ENCODE measurements around the gene ZNF48.

Gene ZNF48

GRCh38 chr16:30354423-30355143 lies 40.6 kb upstream of the ZNF48 start:
- Histone ChIP-seq H3K36me3 (replicated peaks) (peaks cover 70% of the 10 kb centered on the region), H3K4me3 (ENCODE audit: low read depth, low read length) (peak overlapping the region; percentile 98), H3K27me3 (replicated peaks) (no peaks in the 10 kb centered on the region), H3K27ac (peak overlapping the region; percentile 96)
- no peak for TF ChIP-seq CTCF (IDR thresholded peaks at IDR 0.05; ENCODE audit: low read depth, low read length, missing control alignments)
- in situ Hi-C loops (cut with HindIII; ENCODE audit: low pct_ligation_motif_present, low sequenced_read_pairs), result no loop called here
- no peak for DNase-seq

GRCh38 chr16:30355144-30355953 lies 39.9 kb upstream of the ZNF48 start, which contains the start of gene CD2BP2:
Gene CD2BP2, minus strand, starts transcription at chr16:30355308. Its CDS starts 627 bp downstream, at chr16:30354681.
- no peak for TF ChIP-seq CTCF (IDR thresholded peaks at IDR 0.05; ENCODE audit: low read depth, low read length, missing control alignments)
- peak; percentile 96 for DNase-seq
- Histone ChIP-seq H3K4me3 (ENCODE audit: low read depth, low read length) (peak within 1 kb of the TSS; percentile 98), H3K27ac (peak within 1 kb of the TSS; percentile 96), H3K36me3 (replicated peaks) (peaks cover 66% of the 10 kb centered on the region), H3K27me3 (replicated peaks) (no peaks in the 10 kb centered on the region)
- in situ Hi-C loops (cut with HindIII; ENCODE audit: low pct_ligation_motif_present, low sequenced_read_pairs), result no loop called here

GRCh38 chr16:30355954-30356308 lies 39.3 kb upstream of the ZNF48 start:
- H3K36me3 ChIP-seq (replicated peaks), result peaks cover 61% of the 10 kb centered on the region
- no peak for DNase-seq
- peak overlapping the region; percentile 98 for H3K4me3 ChIP-seq (ENCODE audit: low read depth, low read length)
- peak overlapping the region; percentile 96 for H3K27ac ChIP-seq
- H3K27me3 ChIP-seq (replicated peaks), result no peaks in the 10 kb centered on the region
- no peak for TF ChIP-seq CTCF (IDR thresholded peaks at IDR 0.05; ENCODE audit: low read depth, low read length, missing control alignments)
- in situ Hi-C loops (cut with HindIII; ENCODE audit: low pct_ligation_motif_present, low sequenced_read_pairs), result no loop called here

GRCh38 chr16:30356401-30357084 lies 38.7 kb upstream of the ZNF48 start:
- no peak for TF ChIP-seq CTCF (IDR thresholded peaks at IDR 0.05; ENCODE audit: low read depth, low read length, missing control alignments)
- in situ Hi-C loops (cut with HindIII; ENCODE audit: low pct_ligation_motif_present, low sequenced_read_pairs), result no loop called here
- Histone ChIP-seq H3K27me3 (replicated peaks) (no peaks in the 10 kb centered on the region), H3K4me3 (ENCODE audit: low read depth, low read length) (no peak overlapping the region), H3K27ac (no peak overlapping the region), H3K36me3 (replicated peaks) (peaks cover 59% of the 10 kb centered on the region)
- DNase-seq, result no peak

GRCh38 chr16:30357085-30357714 lies 38.0 kb upstream of the ZNF48 start:
- no peak for TF ChIP-seq CTCF (IDR thresholded peaks at IDR 0.05; ENCODE audit: low read depth, low read length, missing control alignments)
- Histone ChIP-seq H3K27ac (no peak overlapping the region), H3K36me3 (replicated peaks) (peaks cover 53% of the 10 kb centered on the region), H3K4me3 (ENCODE audit: low read depth, low read length) (no peak overlapping the region), H3K27me3 (replicated peaks) (no peaks in the 10 kb centered on the region)
- in situ Hi-C loops (cut with HindIII; ENCODE audit: low pct_ligation_motif_present, low sequenced_read_pairs), result no loop called here
- no peak for DNase-seq
